GM19463 (cell line): ENCODE data around the gene AJAP1.

ENCODE experiments used
- ATAC-seq: cut with Tn5 transposase; IDR thresholded peaks from one replicate; pipeline ENCODE4 v1.9.1; 2021; ENCODE audit warnings: mild to moderate bottlenecking, moderate library complexity; ENCODE audit not compliant: unreplicated experiment

Gene AJAP1

DNA sequence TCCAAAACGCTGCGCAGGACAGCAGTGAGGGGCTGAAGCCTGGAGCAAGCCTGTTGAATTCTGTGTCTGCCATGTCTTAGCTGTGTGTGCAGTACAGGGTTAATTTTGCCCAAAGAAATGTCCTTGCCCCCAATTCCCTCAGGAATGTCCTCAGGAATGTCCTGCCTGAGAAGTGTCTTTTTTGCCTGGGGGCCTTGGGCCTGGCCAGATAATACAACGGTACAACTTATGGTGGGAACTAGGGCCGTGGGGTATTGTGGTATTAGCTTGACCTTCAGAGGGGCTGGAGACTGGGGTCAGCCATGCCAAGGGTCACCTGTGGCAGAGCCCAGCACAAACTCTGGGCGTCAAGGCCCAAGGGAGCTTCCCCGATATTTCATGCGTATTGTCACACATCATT, 107.7 kb downstream of the AJAP1 start:
- ATAC-seq = no peak

DNA sequence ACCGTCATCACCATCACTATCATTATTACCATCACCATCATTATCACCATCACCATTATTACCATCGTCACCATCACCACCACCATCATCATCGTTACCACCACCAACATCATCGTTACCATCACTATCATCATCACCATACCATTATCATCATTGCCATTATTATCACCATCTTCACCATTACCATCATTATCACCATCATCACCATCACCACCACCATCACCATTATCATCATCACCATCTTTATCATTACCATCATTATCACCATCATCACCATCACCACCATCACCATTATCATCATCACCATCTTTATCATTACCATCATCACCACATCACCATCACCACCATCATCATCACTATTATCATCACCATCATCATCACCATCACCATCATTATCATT, 112.9 kb downstream of the AJAP1 start:
- ATAC-seq = no peak

DNA sequence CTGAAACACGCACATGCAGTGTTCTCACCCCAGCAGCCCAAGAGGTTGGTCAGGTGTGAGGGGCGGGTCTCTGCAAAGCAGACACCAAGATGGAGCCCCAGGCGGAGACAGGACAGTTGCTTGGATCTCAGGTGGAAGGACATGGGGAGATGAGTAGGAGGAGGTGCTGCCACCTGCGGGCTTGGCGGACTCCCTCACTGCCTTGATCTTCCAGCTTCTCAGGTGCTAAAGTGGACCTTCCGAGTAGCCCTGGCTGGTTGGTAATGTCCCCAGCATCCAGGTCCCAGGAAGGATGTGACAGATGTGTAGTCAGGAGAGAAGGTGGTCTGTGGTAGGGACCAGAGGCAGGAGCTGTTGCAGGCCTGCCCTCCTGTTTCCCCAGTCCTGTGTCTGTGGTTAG, 114.1 kb downstream of the AJAP1 start:
- ATAC-seq = no peak

DNA sequence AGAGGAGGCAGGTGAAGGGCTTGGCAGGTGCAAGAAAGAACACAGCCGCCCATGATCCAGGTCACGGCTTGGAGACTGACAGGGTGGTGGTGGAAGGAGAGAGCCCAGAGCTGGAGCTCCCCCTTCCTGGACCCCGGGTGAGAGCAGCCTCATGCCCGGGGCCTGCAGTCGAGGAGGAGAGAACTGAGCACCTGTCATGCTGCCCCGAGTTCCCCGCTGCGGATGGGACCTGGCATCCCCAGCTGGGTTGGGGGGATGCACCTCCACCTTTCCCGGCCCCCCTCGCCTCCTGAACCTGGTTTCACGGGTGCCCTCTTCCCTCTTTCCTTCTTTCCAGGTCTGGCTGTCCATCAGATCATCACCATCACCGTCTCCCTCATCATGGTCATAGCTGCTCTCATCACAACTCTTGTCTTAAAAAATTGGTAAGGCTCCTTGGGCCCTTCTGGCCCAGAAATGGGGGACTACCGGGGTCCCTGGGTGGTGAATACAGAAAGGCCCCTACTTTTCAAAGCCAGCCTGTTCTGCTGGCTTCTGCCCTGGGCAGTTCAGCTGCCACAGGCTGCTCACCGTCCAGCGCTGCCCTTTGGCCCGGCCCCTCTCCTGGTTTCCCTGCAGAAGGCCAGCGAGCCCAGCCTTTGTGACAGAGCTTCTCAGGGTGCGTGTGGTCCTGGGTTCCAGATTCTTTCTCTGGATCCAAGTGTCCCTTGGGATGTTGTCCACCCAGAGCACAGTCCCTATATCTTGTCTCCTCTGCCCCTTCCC, 115.3 kb downstream of the AJAP1 start:
- no peak for ATAC-seq

DNA sequence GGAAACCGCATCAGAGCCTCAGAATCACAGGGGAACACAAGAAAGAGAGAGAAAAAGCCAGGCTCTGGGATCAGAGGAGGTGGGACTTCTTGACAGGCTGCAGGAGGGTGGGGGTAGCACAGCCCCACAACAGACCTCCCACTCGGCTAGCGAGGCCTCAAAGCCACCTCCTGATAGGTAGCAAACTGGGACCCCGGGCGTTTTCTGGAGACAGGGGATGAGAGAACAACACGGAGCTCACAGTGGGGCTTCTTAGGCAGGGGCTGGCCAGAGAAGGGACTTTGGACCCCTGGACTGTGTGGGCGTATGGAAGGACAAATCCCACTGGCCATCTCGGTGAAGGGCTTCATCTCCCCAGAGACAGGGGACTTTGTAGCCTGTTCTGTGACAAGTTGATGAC, 116.3 kb downstream of the AJAP1 start:
- no peak for ATAC-seq

DNA sequence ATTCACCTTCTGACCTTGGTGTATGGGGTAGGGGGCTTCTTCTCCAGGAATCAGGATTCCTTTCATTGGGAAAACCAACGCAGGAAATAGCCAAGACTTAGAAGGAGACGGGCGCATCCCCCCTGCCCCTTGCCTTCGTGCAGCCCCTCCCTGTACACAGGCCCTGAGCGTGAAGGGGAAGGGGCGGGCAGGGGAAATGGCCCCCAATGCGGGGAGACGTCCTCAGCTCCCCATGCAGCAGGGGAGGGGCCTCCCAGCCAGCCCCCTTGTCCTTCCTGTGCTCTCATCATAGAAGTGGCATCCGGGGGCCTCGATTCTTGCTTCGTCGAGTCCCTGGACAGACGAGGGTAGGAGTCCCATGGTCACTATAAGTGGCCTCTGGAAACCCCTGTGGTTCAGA, 116.9 kb downstream of the AJAP1 start:
- no peak for ATAC-seq

DNA sequence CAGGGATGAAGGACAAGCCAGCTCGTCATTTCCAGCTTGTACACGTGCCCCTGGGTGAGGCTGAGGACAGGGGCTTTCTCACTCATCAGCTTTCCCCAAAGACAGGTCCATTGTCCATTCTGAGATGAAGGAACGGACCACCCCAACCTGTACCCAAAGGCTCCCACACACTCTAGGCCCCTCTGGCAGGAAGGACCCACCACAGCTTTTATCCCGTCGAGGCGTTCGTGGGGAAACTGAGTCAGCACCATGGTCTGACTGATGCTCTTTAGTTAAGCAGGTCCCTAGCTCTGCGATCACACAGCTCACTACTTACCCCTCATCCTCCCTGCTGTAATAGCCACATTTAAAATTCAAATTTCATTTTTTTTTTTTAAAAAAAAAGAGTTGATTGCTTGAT, 117.3 kb downstream of the AJAP1 start:
- ATAC-seq = no peak

DNA sequence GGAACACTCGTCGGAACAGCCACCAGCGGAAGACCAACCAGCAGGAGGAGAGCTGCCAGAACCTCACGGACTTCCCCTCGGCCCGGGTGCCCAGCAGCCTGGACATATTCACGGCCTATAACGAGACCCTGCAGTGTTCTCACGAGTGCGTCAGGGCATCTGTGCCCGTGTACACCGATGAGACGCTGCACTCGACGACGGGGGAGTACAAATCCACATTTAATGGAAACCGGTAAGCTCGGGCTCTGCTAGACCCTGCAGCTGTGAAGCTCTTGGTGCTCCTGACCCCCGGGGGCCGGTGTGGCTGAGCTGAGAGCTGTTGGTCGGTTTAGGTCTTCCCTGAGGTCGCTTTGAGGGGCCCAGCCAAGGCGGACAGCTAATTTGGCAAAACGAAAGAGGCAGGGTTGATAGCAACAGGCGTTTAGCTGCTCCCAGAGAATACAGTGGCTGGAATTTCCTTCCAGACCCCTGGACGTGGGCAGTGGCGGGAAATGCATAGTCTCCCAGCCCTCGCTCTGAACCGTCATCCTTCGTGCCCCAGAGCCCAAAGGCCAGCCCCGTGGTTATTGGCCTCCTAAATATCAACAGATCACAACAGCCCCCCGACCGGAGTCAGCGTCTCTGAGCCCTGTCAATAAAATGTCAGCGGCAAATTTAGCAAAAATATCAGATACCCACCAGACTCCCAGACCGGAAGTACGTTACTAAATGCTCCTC, 118.0 kb downstream of the AJAP1 start:
- ATAC-seq = no peak

DNA sequence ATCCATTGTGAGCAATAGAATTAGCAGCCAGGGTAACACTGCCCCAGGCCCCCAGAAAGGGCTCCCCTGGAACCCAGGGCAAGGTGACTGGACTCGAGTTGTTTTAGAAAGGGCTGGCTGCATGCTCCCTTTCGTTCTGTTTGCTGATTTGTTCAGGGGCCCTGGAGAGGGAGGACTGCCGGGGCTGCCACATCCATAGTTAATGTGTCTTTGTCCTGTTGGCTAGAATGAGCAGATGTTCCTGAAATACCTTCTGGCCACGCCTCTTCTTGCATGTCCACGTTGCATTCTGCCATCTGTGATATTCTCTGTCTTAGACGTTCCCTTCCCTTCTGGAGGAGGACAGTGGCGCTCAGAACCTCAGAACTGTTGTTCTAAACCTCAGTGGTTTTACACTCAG, 118.8 kb downstream of the AJAP1 start:
- no peak for ATAC-seq

DNA sequence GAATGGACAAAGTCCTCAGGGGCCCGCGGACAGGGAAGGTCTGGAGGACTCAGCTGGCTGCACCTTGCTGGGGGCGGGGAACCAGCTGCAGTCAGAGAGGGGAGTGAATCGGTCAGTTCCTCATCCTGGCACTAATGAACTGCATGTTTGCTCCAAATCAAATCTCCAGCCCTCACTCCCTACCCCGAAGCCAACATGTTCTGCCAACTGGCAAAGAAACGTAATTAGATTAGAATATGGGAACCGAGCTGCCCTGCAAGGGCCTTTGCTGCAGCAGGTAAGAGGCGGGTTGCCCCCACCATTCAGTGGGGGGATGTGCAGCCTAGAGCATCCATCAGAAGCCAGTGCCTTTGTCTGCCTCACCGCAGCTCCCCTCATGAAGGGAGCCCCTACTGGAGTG, 121.1 kb downstream of the AJAP1 start:
- no peak for ATAC-seq

DNA sequence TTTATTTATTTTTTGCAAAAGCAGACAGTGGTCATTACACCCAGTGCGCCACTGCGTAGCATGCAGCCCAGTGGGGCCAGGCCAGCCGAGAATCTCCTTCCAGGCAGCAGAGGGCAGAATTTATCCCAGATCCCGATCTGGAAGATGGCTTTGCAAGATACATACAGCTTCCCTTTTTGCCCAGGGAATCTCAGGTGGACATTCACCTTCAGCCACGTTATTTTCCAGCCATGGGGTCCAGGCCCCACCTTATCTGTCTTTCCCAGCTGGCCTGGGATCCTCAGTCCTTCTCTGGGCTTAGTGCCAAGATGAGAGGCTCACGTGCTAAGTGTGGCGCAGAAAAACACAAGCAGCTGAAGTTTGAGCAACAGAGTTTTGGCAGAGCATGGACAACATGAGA, 123.6 kb downstream of the AJAP1 start:
- ATAC-seq = no peak

DNA sequence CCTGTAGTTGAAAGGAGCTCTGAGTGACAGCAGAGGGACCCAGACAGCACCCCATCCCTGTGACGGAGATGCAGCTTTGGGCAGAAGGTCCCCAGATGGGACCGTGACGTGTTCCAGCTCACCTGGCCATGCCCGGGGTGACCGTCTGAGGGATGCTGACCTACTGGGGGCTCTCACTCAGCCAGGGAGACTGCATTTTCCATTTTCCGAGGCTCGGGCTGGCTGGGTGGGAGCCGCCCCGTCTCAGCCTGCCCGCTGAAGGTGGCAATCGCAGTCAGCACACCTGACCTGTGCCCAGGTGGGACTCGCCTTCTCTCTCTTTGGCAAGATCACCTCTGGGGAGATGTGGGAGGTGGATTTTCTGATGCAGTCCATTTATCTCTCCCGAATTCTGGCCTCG, 127.2 kb downstream of the AJAP1 start:
- no peak for ATAC-seq

DNA sequence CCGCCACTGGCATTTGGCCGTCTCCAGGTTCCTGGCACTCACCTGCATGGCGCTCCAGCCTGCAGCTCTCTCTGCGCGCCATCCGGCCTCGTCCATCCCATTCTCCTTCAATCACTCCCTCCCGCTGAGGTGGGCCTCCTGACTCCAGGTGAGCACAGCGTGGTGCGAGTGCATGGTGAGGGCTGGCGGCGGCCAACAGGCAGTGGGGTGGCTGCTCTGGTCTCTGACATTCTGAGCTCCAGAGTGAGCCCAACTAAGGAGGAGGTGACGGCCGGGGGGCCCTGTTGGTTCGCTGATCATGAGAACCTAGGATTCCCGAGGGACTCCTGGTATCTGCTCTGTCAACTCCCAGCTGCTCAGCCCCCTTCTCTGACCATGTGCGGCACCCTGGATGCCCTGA, 130.4 kb downstream of the AJAP1 start:
- no peak for ATAC-seq

DNA sequence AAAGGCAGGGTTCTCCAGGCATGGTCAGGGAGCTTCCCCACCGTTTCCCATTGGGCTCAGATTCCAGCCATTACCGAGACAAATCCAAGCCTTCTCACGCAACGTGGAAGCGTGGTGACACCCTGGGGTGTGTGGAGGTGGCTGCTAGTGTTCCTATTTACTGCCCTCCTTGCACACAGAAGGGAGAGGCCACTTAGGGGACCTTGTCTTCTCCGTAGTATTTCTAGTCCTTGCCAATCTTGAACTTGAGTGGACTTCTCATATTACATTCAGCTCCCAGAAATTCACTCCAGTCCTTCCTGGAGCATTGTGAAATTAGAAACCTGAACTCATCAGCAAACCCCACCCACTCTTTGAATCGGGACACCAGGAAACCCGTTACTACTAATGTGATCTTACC, 131.6 kb downstream of the AJAP1 start:
- no peak for ATAC-seq

DNA sequence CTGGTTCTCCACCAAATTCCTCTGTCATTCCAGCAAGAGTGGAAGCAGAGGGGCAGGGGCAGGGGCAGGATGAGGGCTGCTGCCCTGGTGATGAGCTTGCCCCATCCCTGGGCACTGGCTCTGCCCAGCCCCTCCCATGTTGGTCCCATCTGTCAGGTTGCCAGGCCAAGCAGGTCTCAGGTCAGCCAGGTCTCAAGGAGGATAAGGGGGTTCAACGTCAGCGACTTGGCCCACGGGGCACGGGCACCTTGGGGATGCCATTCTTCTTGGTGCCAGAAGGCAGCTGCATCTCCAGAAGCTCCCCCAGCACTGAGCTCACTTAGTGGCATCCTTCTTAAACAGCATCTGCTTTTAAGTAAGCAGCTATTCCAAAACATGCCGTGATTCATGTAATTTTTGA, 133.1 kb downstream of the AJAP1 start:
- no peak for ATAC-seq

DNA sequence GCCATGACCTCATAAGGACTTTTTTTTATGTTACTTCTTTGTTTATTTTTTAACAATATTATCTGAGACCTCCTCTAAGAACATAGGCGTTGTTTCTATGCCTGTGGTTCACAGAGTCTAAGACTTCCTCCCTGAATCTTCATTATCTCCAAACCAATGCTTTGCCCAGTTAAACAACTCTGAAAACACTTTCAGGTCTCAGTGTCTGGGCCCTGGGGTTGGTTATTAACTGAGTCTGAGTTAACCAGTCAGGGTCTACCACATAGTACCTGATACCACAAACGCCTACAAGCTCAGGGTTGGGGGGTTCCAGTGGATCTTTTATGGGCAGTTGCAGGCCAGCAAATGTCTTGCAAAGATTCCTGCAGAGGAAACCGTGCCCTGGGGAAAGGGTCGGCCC, 138.2 kb downstream of the AJAP1 start:
- ATAC-seq = no peak

DNA sequence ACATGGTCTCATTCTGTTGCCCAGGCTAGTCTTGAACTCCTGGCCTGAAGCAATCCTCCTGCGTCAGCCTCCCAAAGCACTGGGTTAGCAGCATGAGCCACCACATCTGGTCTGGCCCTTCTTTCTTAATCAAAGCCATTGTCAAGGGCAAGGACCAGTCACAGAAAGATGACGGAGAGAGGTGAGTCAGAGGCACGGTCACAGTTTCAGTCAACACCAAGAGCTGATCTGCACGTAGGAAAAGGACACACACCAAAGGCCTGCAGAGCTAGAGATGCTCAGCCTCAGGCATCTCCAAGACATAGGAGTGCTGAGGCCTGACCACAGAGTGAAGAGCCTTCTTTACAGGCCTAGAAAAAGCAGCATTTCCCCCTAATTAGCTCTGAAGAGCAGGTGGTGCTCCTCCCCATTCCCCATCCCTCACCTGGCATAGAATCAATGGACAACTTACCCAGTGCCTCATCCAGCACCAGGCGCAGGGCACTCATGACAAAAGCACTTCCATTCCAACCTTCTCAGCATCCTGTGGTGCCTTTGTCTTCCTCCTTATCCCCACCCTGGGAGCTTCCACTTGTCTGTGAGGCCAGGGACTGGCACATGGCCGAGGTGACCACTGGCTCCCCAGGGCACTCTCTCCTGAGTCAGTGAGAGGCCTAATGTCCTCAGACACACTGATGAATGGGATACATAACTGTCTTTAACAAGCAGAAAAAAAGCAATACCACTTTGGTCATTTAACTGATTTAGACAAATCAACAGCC, 139.8 kb downstream of the AJAP1 start:
- ATAC-seq = no peak

DNA sequence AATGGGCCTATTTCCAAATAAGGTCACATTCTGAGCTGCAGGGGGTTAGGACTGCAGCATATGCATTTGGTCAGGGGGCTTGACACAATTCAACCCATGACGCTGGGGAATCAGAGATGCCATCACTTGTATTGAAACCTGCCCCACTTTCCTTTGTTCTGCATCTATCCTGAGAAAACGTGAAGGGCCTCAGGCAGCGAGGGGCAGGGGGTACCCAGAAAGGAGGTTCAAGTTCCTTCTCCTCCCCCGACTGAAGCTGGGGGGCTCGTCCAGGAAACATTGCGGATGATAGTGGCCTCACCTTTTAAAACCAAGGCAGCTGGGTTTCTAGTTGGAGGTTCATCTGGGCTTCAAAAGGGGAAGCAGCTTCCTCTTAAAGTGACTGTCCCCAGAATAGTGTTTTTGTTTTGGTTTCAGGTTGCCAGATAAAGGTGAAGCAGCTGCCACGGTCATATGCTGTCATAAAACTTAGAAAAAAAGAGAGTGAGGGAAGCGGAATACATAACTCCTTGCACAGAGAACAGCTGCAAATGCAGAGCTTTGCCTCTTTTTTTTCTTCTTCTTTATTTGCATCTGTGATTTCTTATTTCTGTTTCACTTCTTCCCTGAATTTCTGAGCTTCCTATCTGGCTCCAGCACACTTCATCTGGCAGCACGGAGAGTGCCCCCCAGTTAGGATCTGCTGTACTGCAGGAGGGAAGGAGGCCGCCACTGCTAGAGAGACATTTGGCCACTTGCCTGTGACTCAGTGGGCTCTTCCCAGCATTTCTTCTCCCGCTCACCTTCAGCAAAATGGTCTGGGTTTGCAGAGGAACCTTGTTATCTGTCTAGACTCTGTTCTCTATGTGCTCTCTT, 142.0 kb downstream of the AJAP1 start:
- ATAC-seq = peak; percentile 78

DNA sequence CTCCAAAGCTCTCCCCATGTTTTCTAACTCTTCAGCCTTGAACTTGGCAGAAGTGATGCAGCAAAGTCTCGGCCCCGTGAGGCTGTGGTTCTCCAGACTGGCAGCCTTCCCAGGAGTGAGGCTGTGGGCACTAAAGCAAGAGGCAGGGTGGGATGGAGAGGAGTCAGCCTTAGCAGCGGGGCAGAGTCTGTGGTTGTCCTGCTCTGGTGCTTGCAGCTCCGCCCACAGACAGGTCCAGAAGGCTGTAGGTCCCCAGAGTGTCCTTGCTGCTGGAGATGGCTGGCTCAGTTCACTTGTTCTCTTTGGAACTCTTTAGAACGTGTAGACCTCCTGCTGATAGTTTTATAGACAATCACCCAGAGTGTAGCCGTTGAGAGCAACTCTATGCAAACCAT, 142.6 kb downstream of the AJAP1 start:
- peak; percentile 10 for ATAC-seq

DNA sequence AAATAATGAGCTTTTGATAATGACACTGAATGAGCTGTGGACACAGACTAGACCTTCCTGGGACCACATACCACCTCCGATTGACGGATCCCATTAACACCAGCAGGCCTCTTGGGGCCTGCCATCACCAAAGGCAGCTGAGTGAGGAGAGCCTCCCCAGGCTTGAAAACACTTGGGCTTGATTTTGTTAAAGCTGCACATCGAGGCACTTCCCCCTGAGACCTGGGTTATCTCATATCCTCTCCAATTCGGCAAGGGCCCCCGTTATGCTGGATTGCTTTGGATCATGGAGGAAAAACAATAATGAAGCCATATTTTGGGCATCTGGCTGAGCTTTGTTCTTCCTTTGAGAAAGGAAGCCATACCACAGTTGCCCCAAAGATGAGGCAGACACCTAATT, 143.0 kb downstream of the AJAP1 start:
- ATAC-seq = no peak
